Measurements from ENCODE around the gene TSNAXIP1.
"Not testable (repeated sequence)": the region's sequence is repeated elsewhere in the genome, so short reads cannot be mapped to it uniquely, and the experiment has no call there.

TSNAXIP1 gene

GRCh38 chr16:67786491-67786890 is 20.2 kb upstream of the TSNAXIP1 start:
- DNase-seq = no peak

GRCh38 chr16:67790071-67790470 is 16.6 kb upstream of the TSNAXIP1 start:
- DNase-seq = no peak

- no peak for DNase-seq
Measured at GRCh38 chr16:67796099-67796718, 10.5 kb upstream of the TSNAXIP1 start.

- DNase-seq = no peak
Measured at GRCh38 chr16:67800338-67800926, 6.3 kb upstream of the TSNAXIP1 start.

GRCh38 chr16:67801241-67801640 is 5.4 kb upstream of the TSNAXIP1 start:
- DNase-seq = no peak

GRCh38 chr16:67801883-67802282 is 4.8 kb upstream of the TSNAXIP1 start:
- DNase-seq = peak; percentile 75

- DNase-seq = peak; percentile 19
Measured at GRCh38 chr16:67803894-67804293, 2.8 kb upstream of the TSNAXIP1 start.

- peak; percentile 9 for DNase-seq
Measured at GRCh38 chr16:67804853-67805542, 1.7 kb upstream of the TSNAXIP1 start.

- DNase-seq = peak; percentile 6
Measured at GRCh38 chr16:67805718-67806427, 816 bp upstream of the TSNAXIP1 start.

- DNase-seq = no peak
Measured at GRCh38 chr16:67807148-67807682, 526 bp downstream of the TSNAXIP1 start.

- no peak for DNase-seq
Measured at GRCh38 chr16:67811899-67812298, 5.2 kb downstream of the TSNAXIP1 start.

GRCh38 chr16:67814567-67814966 is 7.9 kb downstream of the TSNAXIP1 start:
- DNase-seq = no peak

- DNase-seq = no peak
Measured at GRCh38 chr16:67820608-67821259, 14.0 kb downstream of the TSNAXIP1 start.

- no peak for DNase-seq
Measured at GRCh38 chr16:67822511-67822910, 15.8 kb downstream of the TSNAXIP1 start.

- no peak for DNase-seq
Measured at GRCh38 chr16:67825119-67825518, 18.4 kb downstream of the TSNAXIP1 start.

- no peak for DNase-seq
Measured at GRCh38 chr16:67825906-67826305, 19.2 kb downstream of the TSNAXIP1 start.

- DNase-seq = no peak
Measured at GRCh38 chr16:67828651-67829050, 22.0 kb downstream of the TSNAXIP1 start.

GRCh38 chr16:67833030-67833414 is 26.3 kb downstream of the TSNAXIP1 start:
- DNase-seq = no peak

GRCh38 chr16:67833415-67834241 is 26.9 kb downstream of the TSNAXIP1 start:
- peak; percentile 96 for DNase-seq

GRCh38 chr16:67834242-67834614 is 27.5 kb downstream of the TSNAXIP1 start:
- no peak for DNase-seq

GRCh38 chr16:67837190-67837589 is 30.5 kb downstream of the TSNAXIP1 start:
- not testable (repeated sequence) for DNase-seq

- DNase-seq = no peak
Measured at GRCh38 chr16:67837811-67838210, 31.1 kb downstream of the TSNAXIP1 start.

Measured in activated CD4-positive, alpha-beta T cell treated with anti-CD3 and anti-CD28 coated beads, Interleukin-10, Interleukin-2, amounts not matched to agents 100 ng/mL and 50 ng/mL, durations not matched to agents 16 hours and 8 hours (primary cell).